GM18873 (cell line): ENCODE measurements around the gene PDE6B.
"Not testable (repeated sequence)": the region's sequence is repeated elsewhere in the genome, so short reads cannot be mapped to it uniquely, and the experiment has no call there.

Experiments used
- ATAC-seq: cut with Tn5 transposase; IDR thresholded peaks from one replicate; pipeline ENCODE4 v1.9.1; 2021; ENCODE audit warnings: mild to moderate bottlenecking, moderate library complexity, moderate number of reproducible peaks; ENCODE audit not compliant: unreplicated experiment, low FRiP score

PDE6B gene

DNA sequence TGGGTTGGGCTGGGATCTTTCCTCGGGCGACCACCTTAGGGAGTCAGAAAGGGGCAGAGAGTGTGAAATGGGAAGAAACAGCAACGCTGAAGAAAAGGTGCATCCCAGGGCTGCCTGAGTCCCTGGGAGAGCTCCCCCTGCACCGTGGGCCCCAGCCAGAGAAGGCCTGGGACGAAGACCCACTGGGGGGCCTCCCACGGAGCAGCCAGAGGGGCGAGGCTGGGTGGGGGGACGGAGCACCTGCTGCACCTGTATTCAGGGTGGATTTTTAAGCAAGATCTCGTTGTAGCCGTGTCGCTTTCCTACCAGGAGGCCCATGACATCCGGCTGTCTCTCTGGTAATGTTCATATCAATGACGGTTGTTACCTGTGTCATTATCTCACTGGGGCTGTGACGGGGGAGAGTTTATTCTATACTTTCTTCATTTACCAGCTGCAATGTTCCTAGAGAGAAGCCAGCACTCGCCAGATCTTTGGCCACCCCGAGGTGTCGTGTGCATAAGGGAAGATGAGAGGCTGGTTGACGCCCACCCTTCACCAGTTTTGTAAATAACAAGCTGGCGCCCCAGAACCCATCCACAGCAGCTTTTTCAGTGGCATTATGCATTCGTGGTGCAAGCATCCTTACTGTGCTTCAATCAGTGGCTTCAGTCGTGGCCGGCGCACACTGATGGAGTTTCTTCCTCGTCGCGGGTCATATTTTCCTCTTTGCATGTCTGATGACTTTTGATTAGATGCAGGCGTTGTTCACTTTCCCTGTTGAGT, 74.6 kb downstream of the PDE6B start:
- ATAC-seq = no peak

DNA sequence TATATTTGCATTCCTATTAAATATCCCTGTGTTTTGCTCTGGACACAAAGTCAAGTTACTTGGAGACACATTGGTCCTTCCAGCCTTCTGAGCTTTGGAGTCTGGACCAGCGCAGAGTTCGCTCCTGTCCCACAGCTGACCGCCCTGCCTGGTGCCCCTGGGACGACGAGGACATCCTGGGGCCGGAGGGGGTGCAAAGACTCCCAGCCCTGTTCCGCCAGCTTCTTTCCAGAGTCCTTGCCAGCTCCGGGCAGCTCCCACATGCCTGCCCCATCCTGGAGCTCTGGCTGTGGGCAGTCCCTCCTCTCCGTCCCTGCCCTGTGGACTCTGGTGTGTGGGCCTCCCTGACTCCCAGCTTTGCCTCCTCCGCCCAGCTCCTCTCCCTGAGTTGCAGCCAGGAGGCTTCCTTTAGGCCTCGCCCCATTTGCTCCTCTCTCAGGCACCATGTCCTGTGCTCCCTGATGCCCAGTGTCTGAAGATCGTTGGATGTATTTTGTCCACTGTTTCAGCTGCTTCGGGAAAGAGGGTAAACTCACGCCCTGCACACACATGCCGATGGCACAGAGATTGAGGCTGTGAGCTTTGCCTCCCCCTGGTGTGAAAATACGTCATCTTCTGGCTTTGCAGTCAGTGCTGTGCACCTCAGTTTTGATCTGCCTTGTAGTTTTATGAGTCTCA, 75.4 kb downstream of the PDE6B start:
- ATAC-seq = no peak

DNA sequence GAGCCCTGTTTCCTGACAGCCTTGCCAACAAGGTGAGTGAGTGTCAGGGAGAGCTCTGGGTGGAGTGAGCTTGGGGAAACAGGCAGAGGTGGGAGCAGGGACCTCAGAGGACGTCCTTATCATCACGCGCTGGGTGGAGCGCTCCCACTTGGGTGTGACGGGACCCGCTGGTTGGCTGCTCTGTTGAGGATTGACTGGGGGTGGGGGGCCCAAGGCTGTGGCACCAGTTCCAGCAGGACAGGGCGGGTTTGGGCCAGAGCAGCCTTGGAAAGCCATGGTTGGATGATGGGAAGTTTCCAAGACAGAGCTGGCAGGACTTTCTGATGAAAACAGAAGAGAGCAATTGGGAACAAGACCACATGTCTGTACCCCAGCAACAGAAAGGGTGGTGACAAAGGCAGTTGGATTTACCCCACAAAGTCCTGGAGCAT, 77.3 kb downstream of the PDE6B start:
- ATAC-seq = no peak

DNA sequence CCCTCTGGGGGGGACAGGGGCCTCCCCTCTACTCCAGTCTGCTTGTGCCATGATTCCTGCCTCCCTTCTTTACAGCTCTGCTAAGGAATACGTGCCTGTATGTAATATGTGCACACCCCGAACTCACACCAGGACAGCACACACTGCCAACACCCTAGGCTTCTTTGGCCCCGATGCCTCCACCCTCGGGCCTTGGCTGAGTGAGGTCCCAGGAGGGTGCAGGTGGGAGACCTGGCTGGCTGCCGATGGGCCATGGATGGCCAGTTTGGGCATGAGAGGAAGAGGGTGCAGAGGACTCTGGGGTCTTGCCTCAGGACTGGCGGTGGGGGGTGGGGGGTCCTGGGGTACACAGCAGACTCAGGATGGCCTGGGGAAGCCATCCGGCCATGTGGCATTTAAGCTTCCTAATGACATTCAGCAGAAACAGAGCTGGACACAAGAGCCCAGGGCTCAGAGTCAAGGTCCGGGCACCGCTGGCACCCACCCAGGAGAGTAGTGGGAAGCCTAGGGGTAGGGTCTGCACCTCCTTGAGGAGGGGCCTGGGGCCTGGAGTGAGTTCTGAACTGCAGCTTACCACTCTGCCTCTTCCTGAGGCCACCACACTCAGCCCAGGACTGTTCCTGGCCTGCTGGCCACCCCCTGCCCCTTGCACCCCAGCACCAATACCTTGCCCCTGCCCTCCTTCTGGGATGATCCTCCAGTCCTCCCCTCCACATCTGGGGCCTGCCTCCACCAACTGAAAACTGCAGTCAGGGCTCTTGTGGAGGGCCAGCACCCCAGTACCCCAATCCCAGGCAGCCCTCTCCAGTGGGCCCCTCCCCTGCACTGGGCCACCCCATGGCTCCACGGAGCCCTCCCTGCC, 78.2 kb downstream of the PDE6B start:
- ATAC-seq = no peak

DNA sequence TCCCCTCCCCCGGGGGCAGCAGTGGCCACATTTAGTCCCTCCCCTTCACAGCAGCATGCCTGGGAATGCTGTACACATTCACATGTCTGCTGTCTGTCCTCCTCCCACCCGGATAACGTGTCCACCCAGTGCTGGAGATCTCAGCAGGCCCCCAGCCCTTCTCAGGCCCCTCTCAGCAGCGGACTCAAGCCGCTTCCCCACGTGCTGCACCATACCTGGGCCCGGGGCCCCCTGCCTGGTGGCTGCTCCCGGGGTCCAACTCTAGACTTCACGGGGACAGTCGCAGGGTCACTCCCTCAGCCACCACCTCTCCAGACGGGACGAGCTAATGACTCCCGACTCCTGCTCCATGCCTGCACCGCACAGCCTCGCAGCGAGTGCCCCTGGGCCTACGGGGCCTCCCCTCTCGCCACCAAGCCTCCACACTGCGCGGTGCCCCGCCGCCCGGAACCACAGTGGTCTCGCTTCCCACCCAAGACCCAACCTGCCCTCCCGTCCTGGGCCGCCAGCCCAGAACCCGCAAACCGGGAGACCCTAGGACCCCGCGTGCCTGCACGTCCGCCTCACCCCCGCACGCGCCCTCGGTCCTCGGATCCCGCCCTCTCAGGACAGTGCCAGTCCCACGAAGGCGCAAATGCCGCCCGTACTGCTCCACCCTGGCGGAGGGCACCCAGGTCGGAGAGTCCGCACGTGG, 79.0 kb downstream of the PDE6B start:
- ATAC-seq = no peak

DNA sequence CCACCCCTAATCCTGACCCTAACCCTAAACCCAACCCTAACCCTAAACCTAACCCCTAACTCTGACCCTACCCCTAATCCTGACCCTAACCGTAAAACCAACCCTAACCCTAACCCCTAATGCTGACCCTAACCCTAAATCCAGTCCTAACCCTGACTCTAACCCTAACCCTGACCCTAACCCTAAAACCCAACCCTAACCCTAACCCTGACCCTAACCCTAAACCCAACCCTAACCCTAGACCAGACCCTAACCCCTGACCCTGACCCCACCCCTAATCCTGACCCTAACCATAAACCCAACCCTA, 79.6 kb downstream of the PDE6B start:
- no peak for ATAC-seq

DNA sequence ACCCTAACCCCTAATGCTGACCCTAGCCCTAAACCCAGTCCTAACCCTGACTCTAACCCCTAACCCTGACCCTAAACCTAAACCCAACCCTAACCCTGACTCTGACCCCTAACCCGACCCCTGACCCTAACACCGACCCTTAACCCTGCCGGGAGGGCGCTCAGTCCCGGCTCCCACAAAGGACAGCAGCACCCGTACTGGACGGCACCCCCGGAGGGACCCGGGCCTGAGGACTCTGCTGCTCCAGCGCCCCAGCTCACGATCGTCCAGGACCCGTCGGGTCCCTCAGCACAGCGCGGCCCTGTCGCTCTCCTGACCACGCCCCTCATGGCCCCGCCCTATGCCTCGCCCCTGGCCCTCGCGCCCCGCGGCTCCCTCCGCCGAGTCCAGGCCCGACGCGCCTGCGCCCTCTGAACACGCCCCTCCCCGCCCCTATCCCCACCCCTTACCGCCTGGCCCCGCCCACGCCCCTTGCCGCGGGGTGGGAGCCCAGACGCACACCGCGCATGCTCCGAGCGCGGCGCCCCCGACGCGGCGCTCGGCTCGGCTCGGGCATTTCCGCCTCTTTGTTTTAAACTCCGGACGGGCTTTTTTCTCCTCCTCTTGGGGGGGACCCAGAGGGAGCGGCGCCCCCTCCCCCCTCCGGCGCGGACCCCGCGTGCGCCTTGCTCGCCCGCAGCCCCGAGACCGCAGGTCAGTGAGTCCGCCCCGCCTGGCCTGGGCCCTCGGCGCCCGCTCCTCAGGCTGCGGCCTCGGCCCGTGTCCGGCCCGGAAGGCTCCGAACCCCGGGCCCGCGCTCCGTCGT, 80.1 kb downstream of the PDE6B start, which contains the start of gene PCGF3:
PCGF3 (plus strand) TSS at position 555 of the 805 bp plus-strand sequence. CDS start 27,849 bp downstream, outside the sequence.
- ATAC-seq = peak; percentile 79

DNA sequence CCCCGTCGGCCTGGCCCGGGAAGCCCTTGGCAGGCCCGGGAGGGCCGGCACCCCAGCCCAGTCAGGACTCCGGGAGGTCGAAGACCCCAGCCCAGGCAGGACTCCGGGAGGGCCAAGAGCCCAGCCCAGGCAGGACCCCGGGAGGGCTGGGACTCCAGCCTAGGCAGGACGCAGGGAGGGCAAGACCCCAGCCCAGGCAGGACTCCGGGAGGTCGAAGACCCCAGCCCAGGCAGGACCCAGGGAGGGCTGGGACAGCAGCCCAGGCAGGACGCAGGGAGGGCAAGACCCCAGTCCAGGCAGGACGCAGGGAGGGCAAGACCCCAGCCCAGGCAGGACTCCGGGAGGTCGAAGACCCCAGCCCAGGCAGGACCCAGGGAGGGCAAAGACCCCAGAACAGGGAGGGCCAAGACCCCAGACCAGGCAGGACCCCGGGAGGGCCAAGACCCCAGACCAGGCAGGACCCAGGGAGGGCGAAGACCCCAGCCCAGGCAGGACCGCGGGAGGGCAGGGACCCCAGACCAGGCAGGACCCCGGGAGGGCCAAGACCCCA, 80.8 kb downstream of the PDE6B start:
- ATAC-seq = not testable (repeated sequence)

DNA sequence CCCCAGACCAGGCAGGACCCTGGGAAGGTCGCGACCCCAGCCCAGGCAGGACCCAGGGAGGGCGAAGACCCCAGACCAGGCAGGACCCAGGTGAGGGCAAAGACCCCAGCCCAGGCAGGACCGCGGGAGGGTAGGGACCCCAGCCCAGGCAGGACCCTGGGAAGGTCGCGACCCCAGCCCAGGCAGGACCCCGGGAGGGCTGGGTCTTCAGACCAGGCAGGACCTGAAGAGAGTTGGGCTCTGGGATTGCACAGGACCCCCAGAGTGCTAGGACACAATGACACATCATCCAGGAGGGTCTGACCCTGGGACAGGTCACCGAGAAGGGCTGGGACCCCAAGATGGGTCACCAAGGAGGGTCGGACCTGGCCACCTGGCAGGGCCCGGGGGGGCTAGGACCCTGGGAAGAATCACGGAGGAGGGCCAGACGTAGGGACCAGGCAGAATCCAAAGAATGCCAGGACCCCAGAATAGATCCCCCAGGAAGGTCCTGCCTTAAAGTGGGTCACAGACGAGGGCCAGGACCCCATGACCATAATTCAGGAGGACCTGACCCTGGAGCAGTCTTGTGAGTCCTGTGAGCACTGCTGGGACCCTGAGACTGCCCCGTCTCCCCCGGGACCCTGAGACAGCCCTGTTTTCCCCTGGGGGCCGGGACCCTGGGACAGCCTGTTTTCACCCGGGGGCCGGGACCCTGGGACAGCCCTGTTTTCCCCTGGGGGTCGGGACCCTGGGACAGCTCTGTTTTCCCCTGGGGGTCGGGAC, 81.6 kb downstream of the PDE6B start:
- ATAC-seq = no peak

DNA sequence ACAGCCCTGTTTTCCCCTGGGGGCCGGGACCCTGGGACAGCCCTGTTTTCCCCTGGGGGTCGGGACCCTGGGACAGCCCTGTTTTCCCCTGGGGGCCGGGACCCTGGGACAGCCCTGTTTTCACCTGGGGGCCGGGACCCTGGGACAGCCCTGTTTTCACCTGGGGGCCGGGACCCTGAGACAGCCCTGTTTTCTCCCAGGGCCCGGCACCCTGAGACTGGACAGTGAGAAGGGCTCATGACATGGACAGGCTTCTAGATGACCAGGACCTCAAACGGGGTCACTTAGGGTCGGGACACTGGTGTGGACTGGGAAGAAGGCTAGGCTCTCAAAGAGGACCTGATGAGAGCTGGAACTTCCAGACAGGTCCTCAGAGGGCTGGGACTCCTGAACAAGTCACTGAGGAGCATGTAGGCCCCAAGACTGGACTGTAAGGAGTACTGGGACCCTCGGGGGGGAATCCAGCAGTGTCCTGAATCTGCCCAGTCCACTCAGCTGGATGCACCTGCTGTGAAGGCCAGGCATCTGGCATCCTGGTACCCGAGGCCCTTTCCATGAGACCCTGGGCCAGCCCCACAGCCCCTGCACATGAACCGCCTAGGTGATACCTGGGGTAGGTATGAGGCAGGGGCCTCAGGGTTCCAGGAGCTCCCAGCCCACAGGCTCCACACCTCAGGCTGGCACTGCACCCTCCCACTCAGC, 82.7 kb downstream of the PDE6B start:
- ATAC-seq = no peak

DNA sequence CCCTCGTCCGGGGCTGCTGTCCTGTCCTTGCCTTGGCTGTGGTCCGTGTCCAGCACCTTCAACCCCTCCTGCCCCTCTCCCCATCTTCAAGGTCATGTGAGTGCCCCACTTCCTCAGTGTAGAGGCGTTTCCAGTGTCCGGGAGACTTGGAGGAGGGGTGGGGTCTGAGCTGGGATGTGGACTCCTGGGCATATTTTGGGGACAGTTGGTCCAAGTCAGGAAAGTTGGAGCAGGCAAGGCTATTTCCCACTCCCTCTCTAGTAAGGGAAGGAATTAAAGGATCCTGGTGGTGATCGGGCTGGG, 83.2 kb downstream of the PDE6B start:
- ATAC-seq = no peak

DNA sequence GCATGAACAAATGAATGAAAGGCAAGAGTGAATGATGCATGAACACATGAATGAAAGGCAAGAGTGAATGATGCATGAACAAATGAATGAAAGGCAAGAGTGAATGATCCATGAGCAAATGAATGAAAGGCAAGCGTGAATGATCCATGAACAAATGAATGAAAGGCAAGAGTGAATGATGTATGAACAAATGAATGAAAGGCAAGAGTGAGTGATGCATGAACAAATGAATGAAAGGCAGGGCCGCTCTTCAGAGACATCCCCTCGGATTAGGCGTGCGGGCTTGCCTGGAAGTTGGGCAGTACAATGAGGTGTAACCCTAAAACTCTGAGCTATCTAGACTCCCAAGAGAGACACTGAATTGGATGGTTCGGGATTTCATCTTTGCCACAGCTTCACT, 84.0 kb downstream of the PDE6B start:
- no peak for ATAC-seq

DNA sequence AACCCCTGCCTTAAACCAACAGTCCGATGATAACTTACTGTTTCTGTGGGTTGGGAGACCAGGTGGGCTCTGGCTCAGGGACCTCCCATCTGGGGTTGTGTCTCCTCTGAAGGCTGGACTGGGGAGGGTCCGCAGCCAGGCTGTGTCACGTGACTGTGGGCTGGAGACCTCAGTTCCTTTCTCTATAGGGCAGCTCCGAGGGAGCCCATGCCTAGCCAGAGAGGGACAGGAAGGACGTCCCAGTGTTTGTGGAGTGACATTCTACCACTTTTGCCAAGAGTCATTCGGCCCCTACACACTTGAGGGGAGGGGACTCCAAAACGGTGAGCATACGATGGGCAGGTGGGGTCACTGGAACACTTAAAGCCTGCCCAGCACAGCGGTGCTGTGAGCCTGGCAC, 84.7 kb downstream of the PDE6B start:
- ATAC-seq = no peak

DNA sequence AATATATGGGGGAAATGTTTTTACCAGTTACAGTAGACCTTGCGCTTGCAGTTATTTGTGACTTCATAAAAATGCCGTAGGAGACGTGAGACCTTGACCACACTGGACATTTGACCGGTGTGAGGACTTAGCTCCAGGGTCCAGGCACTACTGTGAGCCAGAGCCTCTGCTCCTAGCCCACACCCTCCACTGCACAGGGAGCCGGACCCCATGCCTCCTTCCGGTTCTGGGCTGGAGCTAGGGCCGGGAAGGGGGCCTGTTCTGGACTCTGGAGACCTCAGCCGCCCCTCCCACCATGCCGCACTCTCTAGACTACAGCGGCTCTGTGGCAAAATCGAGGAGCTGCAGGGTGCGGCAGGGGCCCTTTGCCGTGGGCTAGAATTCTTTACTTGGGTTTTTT, 85.5 kb downstream of the PDE6B start:
- ATAC-seq = no peak

DNA sequence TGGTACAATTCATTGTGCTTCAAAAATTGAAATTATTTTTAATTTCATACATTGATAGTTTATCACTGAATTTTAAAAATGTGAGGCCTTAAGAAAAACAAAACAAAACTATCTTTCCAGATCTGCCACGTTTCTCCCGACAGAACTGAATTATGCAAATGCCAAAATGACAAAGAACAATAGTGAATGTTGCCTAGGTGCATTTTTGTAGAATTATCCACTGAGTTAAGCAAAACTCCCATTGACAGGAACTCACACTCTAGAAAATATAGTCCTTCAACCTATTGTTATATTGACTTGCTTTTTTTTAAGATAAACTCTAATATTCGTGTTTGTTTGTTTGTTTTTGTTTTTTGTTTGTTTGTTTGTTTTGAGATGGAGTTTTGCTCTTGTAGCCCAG, 86.7 kb downstream of the PDE6B start:
- no peak for ATAC-seq

DNA sequence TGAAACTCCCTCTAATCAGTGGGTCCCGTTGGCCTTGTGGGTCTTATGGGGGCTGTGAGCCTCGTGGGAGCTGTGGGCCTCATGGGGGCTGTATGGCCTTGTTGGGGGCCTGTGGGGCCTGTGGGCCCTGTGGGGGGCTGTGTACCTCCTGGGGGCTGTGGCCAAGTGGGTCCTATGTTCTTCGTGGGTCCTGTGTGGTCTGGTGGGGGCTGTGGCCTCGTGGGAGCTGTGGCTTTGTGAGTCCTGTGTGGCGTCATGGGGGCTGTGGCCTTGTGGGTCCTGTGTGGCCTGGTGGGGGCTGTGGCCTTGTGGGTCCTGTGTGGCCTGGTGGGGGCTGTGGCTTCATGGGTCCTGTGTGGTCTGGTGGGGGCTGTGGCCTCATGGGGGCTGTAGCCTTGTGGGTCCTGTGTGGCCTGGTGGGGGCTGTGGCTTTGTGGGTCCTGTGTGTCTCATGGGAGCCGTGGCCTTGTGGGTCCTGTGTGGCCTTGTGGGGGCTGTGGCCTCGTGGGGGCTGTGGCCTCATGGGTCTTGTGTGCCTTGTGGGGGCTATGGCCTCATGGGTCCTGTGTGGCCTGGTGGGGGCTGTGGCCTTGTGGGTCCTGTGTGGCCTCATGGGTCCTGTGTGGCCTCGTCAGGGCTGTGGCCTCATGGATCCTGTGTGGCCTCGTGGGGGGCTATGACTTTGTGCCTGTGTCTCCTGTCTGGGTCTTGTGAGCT, 87.7 kb downstream of the PDE6B start:
- no peak for ATAC-seq

DNA sequence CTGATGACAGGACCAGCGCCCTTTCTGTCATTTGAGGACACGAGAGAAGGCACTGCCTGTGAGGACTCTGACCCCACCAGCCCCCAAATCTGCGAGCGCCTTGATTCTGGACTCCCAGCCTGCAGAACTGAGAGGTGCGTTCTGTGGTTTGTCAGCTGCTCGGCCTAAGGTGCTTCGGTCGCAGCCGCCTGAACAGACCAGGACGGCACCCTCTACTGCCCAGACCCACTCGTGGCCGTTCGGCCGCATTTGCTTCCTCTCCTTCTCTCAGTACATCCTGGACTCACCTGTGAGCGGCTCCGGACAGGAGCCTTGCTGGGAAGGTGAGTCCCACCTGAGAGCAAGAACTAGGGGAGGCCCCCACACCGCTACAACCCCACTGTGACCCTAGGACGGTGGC, 88.7 kb downstream of the PDE6B start:
- no peak for ATAC-seq
